Left kidney (tissue), 2 donors: Measurements from ENCODE around the gene HOXB3. TPM values are rescaled to one million over a fixed set of nuclear protein-coding genes. Genes with fewer than 3 reads are reported as not detected.

Experiments
- DNase-seq: peaks from one replicate; pipeline ENCODE4 v3.0.0-alpha.2; 2013
- polyA plus RNA-seq: library from polyadenylated mRNA; unstranded; fragments of 120-200 nt; gene quantifications from one replicate; pipeline ENCODE4 v1.2.1, GENCODE V29; 2013; ENCODE audit not compliant: insufficient read length

HOXB3 gene
- polyA plus RNA-seq, 1 donor, result 224 TPM

DNA sequence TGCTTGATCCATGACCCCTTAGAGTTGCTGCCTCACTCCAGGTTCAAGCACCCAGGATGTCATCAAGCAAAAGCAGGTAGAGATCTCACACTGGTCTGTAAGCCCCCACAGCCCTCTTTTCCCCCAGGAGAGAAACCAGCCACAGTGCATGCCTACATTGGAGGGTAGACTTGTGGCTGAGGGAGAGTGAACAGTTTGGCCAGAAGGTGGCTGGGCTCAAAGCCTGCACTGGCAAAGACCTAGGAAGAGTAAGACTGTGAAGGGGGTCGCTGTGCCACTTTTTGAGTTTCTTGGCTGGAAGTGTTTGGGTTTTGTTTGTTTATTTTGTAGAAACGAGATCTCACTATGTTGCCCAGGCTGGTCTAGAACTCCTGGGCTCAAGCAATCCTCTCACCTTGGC lies 87.7 kb downstream of the HOXB3 start:
- DNase-seq, result no peak

GRCh38 chr17:48500435-48501426 lies 89.3 kb downstream of the HOXB3 start:
- no peak for DNase-seq

DNA sequence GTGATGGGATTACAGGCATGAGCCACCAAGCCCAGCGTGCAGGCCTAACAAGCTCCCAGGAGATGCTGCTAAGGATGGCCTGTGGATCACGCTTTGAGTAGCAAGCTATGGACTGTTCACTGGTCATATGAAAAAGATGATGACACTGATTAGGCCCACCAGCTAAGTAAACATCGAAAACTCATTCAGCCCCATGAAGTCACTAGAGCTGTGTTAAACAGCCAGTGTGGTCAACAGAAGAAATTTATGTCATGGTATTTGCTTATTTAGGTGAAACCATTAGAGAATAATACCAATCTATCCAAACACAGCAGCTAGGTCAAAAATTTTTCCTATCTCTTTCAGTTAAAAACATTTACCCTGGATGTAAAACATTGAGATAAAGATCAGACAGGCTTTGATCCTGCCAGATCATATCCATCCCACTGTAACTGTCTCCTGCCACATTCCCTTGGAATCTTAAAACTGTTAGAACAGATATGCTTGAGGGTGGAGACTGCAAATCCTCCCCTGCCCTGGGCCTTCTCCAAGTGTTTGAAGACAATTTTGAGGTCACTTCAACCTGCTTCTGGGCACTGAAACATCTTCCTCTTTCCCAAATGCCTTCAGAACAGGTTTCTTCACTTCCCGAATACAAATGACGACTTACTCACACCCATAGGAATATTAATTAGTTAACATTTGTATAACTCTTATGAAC lies 90.2 kb downstream of the HOXB3 start:
- no peak for DNase-seq

GRCh38 chr17:48499248-48499647 lies 90.8 kb downstream of the HOXB3 start:
- DNase-seq, result no peak

Other genes starting within 250 kb of the HOXB3 start
- 12.7 TPM for gene SKAP1, start 160.0 kb downstream of the HOXB3 start, polyA plus RNA-seq
- 0.38 TPM for gene HOXB1, start 59.2 kb downstream of the HOXB3 start, polyA plus RNA-seq
- 45.4 TPM for gene HOXB2, start 45.1 kb downstream of the HOXB3 start, polyA plus RNA-seq
- 16.8 TPM for gene HOXB4, start 11.9 kb downstream of the HOXB3 start, polyA plus RNA-seq
- gene HOXB5, start 3.5 kb upstream of the HOXB3 start, polyA plus RNA-seq, result 38.2 TPM
- gene HOXB6, start 14.7 kb upstream of the HOXB3 start, polyA plus RNA-seq, result 98.2 TPM
- 39.8 TPM for gene HOXB7, start 20.8 kb upstream of the HOXB3 start, polyA plus RNA-seq
- 44.8 TPM for gene HOXB8, start 25.1 kb upstream of the HOXB3 start, polyA plus RNA-seq
- 65.6 TPM for gene HOXB9, start 36.1 kb upstream of the HOXB3 start, polyA plus RNA-seq
- gene PRAC1, start 132.3 kb upstream of the HOXB3 start, polyA plus RNA-seq, result not detected
- not detected for gene PRAC2, start 132.9 kb upstream of the HOXB3 start, polyA plus RNA-seq
- not detected for gene HOXB13, start 138.5 kb upstream of the HOXB3 start, polyA plus RNA-seq
- gene TTLL6, start 227.0 kb upstream of the HOXB3 start, polyA plus RNA-seq, result 0.35 TPM
- gene CALCOCO2, start 240.8 kb upstream of the HOXB3 start, polyA plus RNA-seq, result 94.4 TPM